ENCODE results near the gene ENPEP.

GRCh38 chr4:110508827-110509710, 33.1 kb downstream of the ENPEP start:
- no peak for TF ChIP-seq POLR2A (IDR thresholded peaks at IDR 0.05)
- TF ChIP-seq, protein P1, sequence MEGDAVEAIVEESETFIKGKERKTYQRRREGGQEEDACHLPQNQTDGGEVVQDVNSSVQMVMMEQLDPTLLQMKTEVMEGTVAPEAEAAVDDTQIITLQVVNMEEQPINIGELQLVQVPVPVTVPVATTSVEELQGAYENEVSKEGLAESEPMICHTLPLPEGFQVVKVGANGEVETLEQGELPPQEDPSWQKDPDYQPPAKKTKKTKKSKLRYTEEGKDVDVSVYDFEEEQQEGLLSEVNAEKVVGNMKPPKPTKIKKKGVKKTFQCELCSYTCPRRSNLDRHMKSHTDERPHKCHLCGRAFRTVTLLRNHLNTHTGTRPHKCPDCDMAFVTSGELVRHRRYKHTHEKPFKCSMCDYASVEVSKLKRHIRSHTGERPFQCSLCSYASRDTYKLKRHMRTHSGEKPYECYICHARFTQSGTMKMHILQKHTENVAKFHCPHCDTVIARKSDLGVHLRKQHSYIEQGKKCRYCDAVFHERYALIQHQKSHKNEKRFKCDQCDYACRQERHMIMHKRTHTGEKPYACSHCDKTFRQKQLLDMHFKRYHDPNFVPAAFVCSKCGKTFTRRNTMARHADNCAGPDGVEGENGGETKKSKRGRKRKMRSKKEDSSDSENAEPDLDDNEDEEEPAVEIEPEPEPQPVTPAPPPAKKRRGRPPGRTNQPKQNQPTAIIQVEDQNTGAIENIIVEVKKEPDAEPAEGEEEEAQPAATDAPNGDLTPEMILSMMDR (IDR thresholded peaks at IDR 0.05) = no peak
